ENCODE results near the gene NINJ1. TPM values are rescaled to one million over a fixed set of nuclear protein-coding genes. Genes with fewer than 3 reads are reported as not detected.

Gene NINJ1
- total and polyA plus RNA-seq, 2 donors (not counting 3 experiments of a cell fraction or from before 2014, with no cell fraction given): 31.5 to 57.7 TPM

DNA sequence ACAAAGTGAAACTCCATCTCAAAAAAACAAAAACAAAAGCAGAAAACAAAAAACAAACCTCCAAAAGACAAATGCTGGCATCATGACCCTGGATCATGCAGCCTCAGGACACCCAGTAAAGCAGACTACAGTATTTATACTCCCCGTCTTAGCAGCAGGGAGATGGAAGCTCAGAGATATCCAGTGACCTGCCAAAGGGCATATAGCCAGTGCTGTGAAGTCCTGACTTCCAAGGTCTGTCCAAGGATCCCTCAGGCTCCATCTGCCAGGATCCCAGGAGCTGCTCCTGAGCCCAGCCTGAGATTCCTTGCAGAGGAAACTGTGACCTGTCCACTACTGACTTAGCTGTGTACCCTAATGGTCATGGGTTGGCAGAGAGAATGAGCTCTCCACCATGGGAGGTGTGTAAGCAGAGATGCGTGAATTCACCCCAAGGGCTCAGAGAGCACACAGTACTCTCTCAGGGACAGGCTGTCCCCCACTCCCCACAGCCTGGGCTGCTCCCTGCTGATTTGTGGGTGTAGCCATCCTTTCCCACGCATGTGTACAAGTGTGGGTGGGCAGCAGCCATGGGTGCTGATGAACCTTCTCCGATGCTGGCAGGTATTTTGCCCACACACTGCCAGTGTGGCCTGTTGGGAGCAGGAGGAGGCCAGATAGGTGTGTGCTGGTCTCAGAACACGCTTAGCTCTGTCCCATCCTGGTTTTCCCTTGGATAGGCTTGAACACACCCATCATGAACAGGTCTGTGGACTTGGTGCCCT is 47.8 kb upstream of the NINJ1 start:
- dilution Hi-C loops (cut with MboI; ENCODE audit: extremely low pct_ligation_motif_present, low sequenced_read_pairs): no loop called here
- POLR2A ChIA-PET: no interaction called here
- FAIRE-seq: no peak

More for the DNA sequence above, 47.8 kb upstream of the NINJ1 start:
- no peaks in the 10 kb centered on the region for H3K4me1 ChIP-seq (ENCODE audit: control insufficient read depth, extremely low read depth, insufficient read depth, low read length)
- H2AFZ ChIP-seq (ENCODE audit: low read depth, low read length): no peak overlapping the region
- H3K4me3 ChIP-seq (replicated peaks in 1 of 3; ENCODE audit: insufficient read depth in 1 of 3, low read depth in 1 of 3, low read length in 3 of 3): no peak overlapping the region
- no peak for DNase-seq (ENCODE audit: low read depth, low spot score)
- peaks cover 36 to 40% of the 10 kb centered on the region in 2 experiments for H3K27me3 ChIP-seq (ENCODE audit: control insufficient read depth in 2 of 2, insufficient read depth in 2 of 2, low read length in 2 of 2)
- no peak overlapping the region for H3K9ac ChIP-seq (replicated peaks; ENCODE audit: extremely low read depth, insufficient read depth, low read length)
- no peaks in the 10 kb centered on the region for H3K9me3 ChIP-seq (replicated peaks; ENCODE audit: control insufficient read depth, insufficient read depth, low read length)
- no peaks in the 10 kb centered on the region for H3K9me1 ChIP-seq (replicated peaks; ENCODE audit: control insufficient read depth, extremely low read depth, insufficient read depth, low read length)
- CTCF ChIA-PET: interaction anchor here (0.6 to 1.4 kb wide), 3 partner anchors 20 to 73 kb away, joined by 3 read pairs; no protein-coding TSS in a partner anchor
- no peaks in the 10 kb centered on the region for H4K20me1 ChIP-seq (replicated peaks; ENCODE audit: control insufficient read depth, extremely low read depth, insufficient read depth, low read length)
- no TSS peak for BruUV-seq (replicated peaks)
- no peak overlapping the region for H3K27ac ChIP-seq (ENCODE audit: insufficient read depth, low read depth, low read length)
- H3K4me2 ChIP-seq (ENCODE audit: insufficient read depth, low read length): no peak overlapping the region
- intact Hi-C loops (cut with micrococcal nuclease): no loop called here
- no peaks in the 10 kb centered on the region for H3K36me3 ChIP-seq (ENCODE audit: control insufficient read depth in 2 of 2, extremely low read depth in 1 of 2, insufficient read depth in 2 of 2, low read length in 2 of 2)
- TF ChIP-seq POLR2AphosphoS5 (IDR thresholded peaks at IDR 0.05; ENCODE audit: insufficient read depth, low read depth, low read length): no peak
- no peak for TF ChIP-seq FOS (IDR thresholded peaks at IDR 0.05; ENCODE audit: borderline replicate concordance, insufficient read depth, low read length)
- TF ChIP-seq GATA2 (IDR thresholded peaks at IDR 0.05; ENCODE audit: insufficient read depth, insufficient read length, low read depth, low read length): no peak
- TF ChIP-seq, protein P1, sequence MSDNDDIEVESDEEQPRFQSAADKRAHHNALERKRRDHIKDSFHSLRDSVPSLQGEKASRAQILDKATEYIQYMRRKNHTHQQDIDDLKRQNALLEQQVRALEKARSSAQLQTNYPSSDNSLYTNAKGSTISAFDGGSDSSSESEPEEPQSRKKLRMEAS (IDR thresholded peaks at IDR 0.05; ENCODE audit: insufficient read depth, insufficient read length): no peak
- no peak for TF ChIP-seq JUN (IDR thresholded peaks at IDR 0.05; ENCODE audit: borderline replicate concordance, insufficient read depth, insufficient read length, low read depth)
- TF ChIP-seq, protein P2, sequence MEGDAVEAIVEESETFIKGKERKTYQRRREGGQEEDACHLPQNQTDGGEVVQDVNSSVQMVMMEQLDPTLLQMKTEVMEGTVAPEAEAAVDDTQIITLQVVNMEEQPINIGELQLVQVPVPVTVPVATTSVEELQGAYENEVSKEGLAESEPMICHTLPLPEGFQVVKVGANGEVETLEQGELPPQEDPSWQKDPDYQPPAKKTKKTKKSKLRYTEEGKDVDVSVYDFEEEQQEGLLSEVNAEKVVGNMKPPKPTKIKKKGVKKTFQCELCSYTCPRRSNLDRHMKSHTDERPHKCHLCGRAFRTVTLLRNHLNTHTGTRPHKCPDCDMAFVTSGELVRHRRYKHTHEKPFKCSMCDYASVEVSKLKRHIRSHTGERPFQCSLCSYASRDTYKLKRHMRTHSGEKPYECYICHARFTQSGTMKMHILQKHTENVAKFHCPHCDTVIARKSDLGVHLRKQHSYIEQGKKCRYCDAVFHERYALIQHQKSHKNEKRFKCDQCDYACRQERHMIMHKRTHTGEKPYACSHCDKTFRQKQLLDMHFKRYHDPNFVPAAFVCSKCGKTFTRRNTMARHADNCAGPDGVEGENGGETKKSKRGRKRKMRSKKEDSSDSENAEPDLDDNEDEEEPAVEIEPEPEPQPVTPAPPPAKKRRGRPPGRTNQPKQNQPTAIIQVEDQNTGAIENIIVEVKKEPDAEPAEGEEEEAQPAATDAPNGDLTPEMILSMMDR (IDR thresholded peaks at IDR 0.05; ENCODE audit: extremely low read depth in 1 of 2, insufficient read depth in 1 of 2, low read depth in 1 of 2, low read length in 2 of 2): no peak
- TF ChIP-seq EZH2 (IDR thresholded peaks at IDR 0.05; ENCODE audit: borderline replicate concordance, low read depth, low read length, severe bottlenecking): no peak
- no peak for TF ChIP-seq POLR2A (IDR thresholded peaks at IDR 0.05; ENCODE audit: low read depth, low read length)
- no peaks in the 10 kb centered on the region for H3K79me2 ChIP-seq (ENCODE audit: control insufficient read depth, insufficient read depth, low read length)
